ENCODE measurements around the gene KANSL1.

- TF ChIP-seq CTCF (IDR thresholded peaks at IDR 0.05), result no peak
- no peak for TF ChIP-seq POLR2A (IDR thresholded peaks at IDR 0.05)
Observed at GRCh38 chr17:46136820-46137219, 56.4 kb downstream of the KANSL1 start.
